PC-3 (cell line): ENCODE measurements around the gene DTNB. TPM values are rescaled to one million over a fixed set of nuclear protein-coding genes. Genes with fewer than 3 reads are reported as not detected.
"Not testable (repeated sequence)": the region's sequence is repeated elsewhere in the genome, so short reads cannot be mapped to it uniquely, and the experiment has no call there.

Experiments used
- ATAC-seq: fragments of 200-7000 bp; cut with Tn5 transposase; 2 replicates; pipeline ENCODE4 v1.9.1; 2020; ENCODE audit warnings: mild to moderate bottlenecking, moderate library complexity
- BruUV-seq: library from RNA; stranded (reverse); fragments of 400-500 nt; replicated peaks from 2 replicates; lab custom pipeline; 2021; lab: Mats Ljungman, UMichigan
- CTCF ChIA-PET: fragments of 300-600 bp; sonication (Branson Sonifier 250); formaldehyde crosslinking; loops from one replicate; lab custom pipeline; 2022; ENCODE audit warnings: antibody characterized with exemption; lab: Charles Lee
- POLR2A ChIA-PET: fragments of 300-600 bp; sonication (Branson Sonifier 250); formaldehyde crosslinking; loops from one replicate; lab custom pipeline; 2022; ENCODE audit warnings: antibody characterized with exemption; ENCODE audit not compliant: unreplicated experiment; lab: Charles Lee
- DNase-seq: peaks from one replicate; pipeline ENCODE4 v3.0.0-alpha.2; 2015
- H2AFZ ChIP-seq: fragments of 300-600 bp; sonication (generic); 2 replicates; pipeline ENCODE4 v1.6.0; 2016; ENCODE audit warnings: antibody characterized with exemption, low read length
- H3F3A ChIP-seq: fragments of 300-600 bp; sonication (generic); one replicate; pipeline ENCODE4 v1.6.0; 2017; ENCODE audit warnings: antibody characterized with exemption, low read length, control low read depth, mild to moderate bottlenecking; ENCODE audit not compliant: unreplicated experiment
- H3K27ac ChIP-seq: fragments of 300-600 bp; sonication (generic); 2 replicates; pipeline ENCODE4 v1.5.1; 2016; ENCODE audit warnings: mild to moderate bottlenecking, low read length
- H3K27me3 ChIP-seq: fragments of 300-600 bp; sonication (generic); 2 replicates; pipeline ENCODE4 v1.6.1; 2016; ENCODE audit warnings: low read length, mixed read lengths
- H3K36me3 ChIP-seq: fragments of 300-600 bp; sonication (generic); 2 replicates; pipeline ENCODE4 v1.6.1; 2016; ENCODE audit warnings: low read depth, mixed run types, low read length, mixed read lengths
- H3K4me1 ChIP-seq: fragments of 300-600 bp; sonication (generic); 2 replicates; pipeline ENCODE4 v1.5.1; 2016; ENCODE audit warnings: low read length; ENCODE audit not compliant: insufficient read depth
- H3K4me2 ChIP-seq: fragments of 300-600 bp; sonication (generic); 2 replicates; pipeline ENCODE4 v1.6.0; 2016; ENCODE audit warnings: low read length
- H3K4me3 ChIP-seq: fragments of 300-600 bp; sonication (generic); 2 replicates; pipeline ENCODE4 v1.5.1; 2016; ENCODE audit warnings: mild to moderate bottlenecking, low read length, mixed read lengths
- H3K79me2 ChIP-seq: fragments of 300-600 bp; sonication (generic); 2 replicates; pipeline ENCODE4 v1.6.1; 2017; ENCODE audit warnings: low read length, mixed read lengths
- H3K9ac ChIP-seq: fragments of 300-600 bp; sonication (generic); 2 replicates; pipeline ENCODE4 v1.6.0; 2016; ENCODE audit warnings: mild to moderate bottlenecking, low read length
- H3K9me2 ChIP-seq: fragments of 300-600 bp; sonication (generic); replicated peaks from 2 replicates; pipeline ENCODE4 v1.6.1; 2016; ENCODE audit warnings: mixed run types, low read length, mixed read lengths
- H3K9me3 ChIP-seq: fragments of 300-600 bp; sonication (generic); 2 replicates; pipeline ENCODE4 v1.6.1; 2016; ENCODE audit warnings: low read length, mixed read lengths
- H4K20me1 ChIP-seq: fragments of 300-600 bp; sonication (generic); 2 replicates; pipeline ENCODE4 v1.6.1; 2016; ENCODE audit warnings: low read length, mixed read lengths
- EZH2 ChIP-seq: fragments of 300-600 bp; sonication (generic); IDR thresholded peaks from one replicate; pipeline ENCODE4 v1.6.1; 2017; ENCODE audit warnings: antibody characterized with exemption, mild to moderate bottlenecking, low read length; ENCODE audit not compliant: unreplicated experiment
- EZH2phosphoT487 ChIP-seq: fragments of 300-600 bp; sonication (generic); IDR thresholded peaks from 2 replicates; pipeline ENCODE4 v1.6.1; 2018; ENCODE audit warnings: mild to moderate bottlenecking, antibody characterized with exemption, low read length, borderline replicate concordance
- intact Hi-C: fragments of 100-400 bp; cut with micrococcal nuclease; formaldehyde crosslinking; loops from 2 replicates; pipeline ENCODE4 v1.9.0; 2023
- total RNA-seq: library from RNA; depleted of rRNA; stranded (reverse); fragments of >200 nt; gene quantifications from 2 replicates; pipeline ENCODE4 v1.2.3, GENCODE V29; 2014
- TF ChIP-seq, protein P1 (sequence below): fragments of 300-600 bp; sonication (generic); conservative IDR thresholded peaks from 2 replicates; pipeline ENCODE4 v1.5.1; 2017; ENCODE audit warnings: antibody characterized with exemption, low read depth, mild to moderate bottlenecking, low read length

Gene DTNB
- total RNA-seq, 1 experiment from 2014 or later, result 23.1 TPM

DNA sequence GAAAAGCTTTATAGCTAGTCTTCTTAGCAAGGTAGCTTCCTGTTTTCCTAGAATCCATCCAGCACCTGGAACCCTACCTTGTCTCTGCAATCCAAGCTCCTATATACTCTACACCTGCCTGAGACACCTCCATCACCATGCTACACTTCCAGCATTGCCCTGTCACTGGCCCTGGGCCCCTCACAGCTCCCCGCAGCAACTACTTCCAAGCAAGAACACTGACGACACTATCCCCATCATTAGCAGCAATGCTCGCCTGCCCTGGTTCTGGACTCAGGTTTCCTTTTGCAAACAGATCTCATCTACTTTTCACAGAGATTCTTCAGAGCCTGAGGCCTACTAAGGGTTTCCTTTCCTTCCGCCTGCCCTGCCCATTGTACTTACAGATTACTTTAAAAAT is 121.1 kb downstream of the DTNB start:
- Histone ChIP-seq H3K79me2 (no peaks in the 10 kb centered on the region), H3K9me3 (no peaks in the 10 kb centered on the region), H3K9me2 (no peaks in the 10 kb centered on the region), H3K36me3 (no peaks in the 10 kb centered on the region), H3K27ac (no peak overlapping the region), H3F3A (no peaks in the 10 kb centered on the region), H4K20me1 (no peaks in the 10 kb centered on the region), H2AFZ (no peak overlapping the region), H3K4me3 (no peak overlapping the region), H3K9ac (no peak overlapping the region), H3K27me3 (no peaks in the 10 kb centered on the region), H3K4me2 (no peak overlapping the region), H3K4me1 (no peaks in the 10 kb centered on the region)
- DNase-seq (no peak), ATAC-seq (no peak)
- intact Hi-C loops, result no loop called here
- TF ChIP-seq EZH2phosphoT487 (no peak), EZH2 (no peak)
- TF ChIP-seq, protein P1, sequence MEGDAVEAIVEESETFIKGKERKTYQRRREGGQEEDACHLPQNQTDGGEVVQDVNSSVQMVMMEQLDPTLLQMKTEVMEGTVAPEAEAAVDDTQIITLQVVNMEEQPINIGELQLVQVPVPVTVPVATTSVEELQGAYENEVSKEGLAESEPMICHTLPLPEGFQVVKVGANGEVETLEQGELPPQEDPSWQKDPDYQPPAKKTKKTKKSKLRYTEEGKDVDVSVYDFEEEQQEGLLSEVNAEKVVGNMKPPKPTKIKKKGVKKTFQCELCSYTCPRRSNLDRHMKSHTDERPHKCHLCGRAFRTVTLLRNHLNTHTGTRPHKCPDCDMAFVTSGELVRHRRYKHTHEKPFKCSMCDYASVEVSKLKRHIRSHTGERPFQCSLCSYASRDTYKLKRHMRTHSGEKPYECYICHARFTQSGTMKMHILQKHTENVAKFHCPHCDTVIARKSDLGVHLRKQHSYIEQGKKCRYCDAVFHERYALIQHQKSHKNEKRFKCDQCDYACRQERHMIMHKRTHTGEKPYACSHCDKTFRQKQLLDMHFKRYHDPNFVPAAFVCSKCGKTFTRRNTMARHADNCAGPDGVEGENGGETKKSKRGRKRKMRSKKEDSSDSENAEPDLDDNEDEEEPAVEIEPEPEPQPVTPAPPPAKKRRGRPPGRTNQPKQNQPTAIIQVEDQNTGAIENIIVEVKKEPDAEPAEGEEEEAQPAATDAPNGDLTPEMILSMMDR, result no peak
- CTCF ChIA-PET, result no interaction called here
- BruUV-seq, result no TSS peak
- POLR2A ChIA-PET, result no interaction called here

DNA sequence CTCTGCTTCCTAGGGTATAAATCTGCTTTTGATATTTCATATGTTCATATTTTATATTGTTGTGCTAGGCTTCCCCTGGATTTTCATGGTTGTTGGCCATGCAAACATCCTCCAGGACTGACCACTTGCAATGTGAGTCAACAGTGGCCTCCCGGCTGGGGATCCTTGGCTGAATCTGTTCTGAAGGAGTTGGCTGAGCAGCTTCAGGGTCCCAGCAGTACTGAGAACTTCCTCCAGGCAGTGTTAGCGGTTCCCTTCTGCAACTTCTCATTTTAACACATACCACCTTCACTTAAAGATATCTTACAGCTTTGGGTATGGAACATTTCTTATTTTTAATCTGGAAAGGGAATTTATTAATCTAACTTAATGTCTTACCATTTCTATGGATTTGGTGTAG is 122.1 kb downstream of the DTNB start:
- DNase-seq (no peak), ATAC-seq (no peak)
- no peaks in the 10 kb centered on the region for H4K20me1 ChIP-seq
- ChIA-PET CTCF (no interaction called here), POLR2A (no interaction called here)
- no peak overlapping the region for H2AFZ ChIP-seq
- no peak overlapping the region for H3K27ac ChIP-seq
- TF ChIP-seq EZH2phosphoT487 (no peak), EZH2 (no peak)
- TF ChIP-seq, protein P1, result no peak
- no peaks in the 10 kb centered on the region for H3K9me3 ChIP-seq
- H3F3A ChIP-seq, result no peaks in the 10 kb centered on the region
- H3K79me2 ChIP-seq, result no peaks in the 10 kb centered on the region
- H3K4me3 ChIP-seq, result no peak overlapping the region
- no peaks in the 10 kb centered on the region for H3K4me1 ChIP-seq
- no peaks in the 10 kb centered on the region for H3K36me3 ChIP-seq
- no peak overlapping the region for H3K9ac ChIP-seq
- no peaks in the 10 kb centered on the region for H3K9me2 ChIP-seq
- no peak overlapping the region for H3K4me2 ChIP-seq
- intact Hi-C loops, result no loop called here
- no TSS peak for BruUV-seq
- no peaks in the 10 kb centered on the region for H3K27me3 ChIP-seq

DNA sequence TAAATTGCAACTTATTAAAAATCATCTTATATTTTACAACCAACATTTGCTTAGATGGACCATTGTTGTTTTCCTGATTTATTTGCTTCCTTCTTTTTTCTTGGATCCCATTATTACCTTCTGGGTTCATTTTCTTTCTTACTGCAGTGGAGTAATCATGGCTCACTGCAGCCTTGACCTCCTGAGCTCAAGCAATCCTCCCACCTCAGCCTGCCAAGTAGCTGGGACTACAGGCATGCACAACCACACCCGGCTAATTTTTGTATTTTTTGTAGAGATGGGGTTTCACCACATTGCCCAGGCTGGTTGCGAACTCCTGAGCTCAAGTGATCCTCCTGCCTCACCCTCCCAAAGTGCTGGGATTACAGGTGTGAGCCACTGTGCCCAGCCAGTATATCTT is 123.8 kb downstream of the DTNB start:
- H4K20me1 ChIP-seq, H3K79me2 ChIP-seq, H3K4me3 ChIP-seq, H3K27me3 ChIP-seq, H3F3A ChIP-seq, H3K27ac ChIP-seq, H2AFZ ChIP-seq, ATAC-seq, CTCF ChIA-PET, H3K9me2 ChIP-seq, H3K4me1 ChIP-seq, intact Hi-C loops, H3K36me3 ChIP-seq, H3K9ac ChIP-seq, H3K9me3 ChIP-seq, DNase-seq, BruUV-seq, POLR2A ChIA-PET, H3K4me2 ChIP-seq: not testable (repeated sequence)
